Stomach (tissue), 4 donors: ENCODE results near the gene ALPP.

Experiments used
- POLR2AphosphoS5 ChIP-seq, 3 donors: sonication (generic); formaldehyde crosslinking; IDR thresholded peaks; one replicate each; pipeline ENCODE4 v1.6.1; 2016; ENCODE audit warnings: antibody characterized with exemption in 3 of 3
- TF ChIP-seq, protein P1 (sequence below), 7 experiments: fragments of 450-650 bp in 4 of 7; fragments of 200-600 bp in 3 of 7; sonication (generic) in 3 of 7; IDR thresholded peaks; one replicate each; pipeline ENCODE4 v1.5.1; 2016 to 2019; ENCODE audit warnings: antibody characterized with exemption in 7 of 7, control low read depth in 2 of 7, mild to moderate bottlenecking in 1 of 7

- TF ChIP-seq, protein P1, sequence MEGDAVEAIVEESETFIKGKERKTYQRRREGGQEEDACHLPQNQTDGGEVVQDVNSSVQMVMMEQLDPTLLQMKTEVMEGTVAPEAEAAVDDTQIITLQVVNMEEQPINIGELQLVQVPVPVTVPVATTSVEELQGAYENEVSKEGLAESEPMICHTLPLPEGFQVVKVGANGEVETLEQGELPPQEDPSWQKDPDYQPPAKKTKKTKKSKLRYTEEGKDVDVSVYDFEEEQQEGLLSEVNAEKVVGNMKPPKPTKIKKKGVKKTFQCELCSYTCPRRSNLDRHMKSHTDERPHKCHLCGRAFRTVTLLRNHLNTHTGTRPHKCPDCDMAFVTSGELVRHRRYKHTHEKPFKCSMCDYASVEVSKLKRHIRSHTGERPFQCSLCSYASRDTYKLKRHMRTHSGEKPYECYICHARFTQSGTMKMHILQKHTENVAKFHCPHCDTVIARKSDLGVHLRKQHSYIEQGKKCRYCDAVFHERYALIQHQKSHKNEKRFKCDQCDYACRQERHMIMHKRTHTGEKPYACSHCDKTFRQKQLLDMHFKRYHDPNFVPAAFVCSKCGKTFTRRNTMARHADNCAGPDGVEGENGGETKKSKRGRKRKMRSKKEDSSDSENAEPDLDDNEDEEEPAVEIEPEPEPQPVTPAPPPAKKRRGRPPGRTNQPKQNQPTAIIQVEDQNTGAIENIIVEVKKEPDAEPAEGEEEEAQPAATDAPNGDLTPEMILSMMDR (IDR thresholded peaks at IDR 0.05): no peak
- TF ChIP-seq POLR2AphosphoS5 (IDR thresholded peaks at IDR 0.05): no peak
Observed at GRCh38 chr2:232376713-232377112, 1.8 kb upstream of the ALPP start.
